ENCODE measurements around the gene PXDN.
"Not testable (repeated sequence)": the region's sequence is repeated elsewhere in the genome, so short reads cannot be mapped to it uniquely, and the experiment has no call there.

The PXDN gene

GRCh38 chr2:1736045-1736444 lies 8.3 kb downstream of the PXDN start:
- TF ChIP-seq ZFP30 (CRISPR knock-in tag; IDR thresholded peaks at IDR 0.05), result no peak
- no peak for ATAC-seq

DNA sequence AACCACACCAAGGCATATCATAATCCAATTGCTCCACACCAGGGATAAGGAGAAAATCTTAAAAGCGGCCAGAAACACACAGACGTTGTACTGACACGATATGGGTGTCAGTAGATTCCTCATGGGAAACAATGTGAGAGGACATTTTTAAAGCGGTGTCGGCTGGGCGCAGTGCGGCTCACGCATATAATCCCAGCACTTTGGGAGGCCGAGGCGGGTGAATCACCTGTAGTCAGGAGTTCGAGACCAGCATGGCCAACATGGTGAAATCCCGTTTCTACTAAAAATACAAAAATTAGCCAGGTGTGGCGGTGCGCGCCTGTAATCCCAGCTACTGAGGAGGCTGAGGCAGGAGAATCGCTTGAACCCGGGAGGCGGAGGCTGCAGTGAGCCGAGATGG lies 11.0 kb downstream of the PXDN start:
- not testable (repeated sequence) for ATAC-seq

GRCh38 chr2:1731963-1732768 lies 12.1 kb downstream of the PXDN start:
- ATAC-seq, result peak; percentile 68
- TF ChIP-seq CREB5 (CRISPR knock-in tag; IDR thresholded peaks at IDR 0.05; ENCODE audit: low read depth) (no peak; the same call in none of the 2 replicates), RARB (CRISPR knock-in tag; IDR thresholded peaks at IDR 0.05) (no peak), TSHZ2 (CRISPR knock-in tag; IDR thresholded peaks at IDR 0.05) (peak; percentile 87), ARNTL (CRISPR knock-in tag; IDR thresholded peaks at IDR 0.05; ENCODE audit: borderline replicate concordance, low read depth) (no peak; the same call in 1 of the 2 replicates), ZFP30 (CRISPR knock-in tag; IDR thresholded peaks at IDR 0.05) (no peak), TCF4 (CRISPR knock-in tag; IDR thresholded peaks at IDR 0.05; ENCODE audit: borderline replicate concordance) (peak; percentile 94), ZNF8 (CRISPR knock-in tag; IDR thresholded peaks at IDR 0.05) (no peak; the same call in 1 of the 2 replicates), SNAI2 (CRISPR knock-in tag; IDR thresholded peaks at IDR 0.05) (peak; percentile 71), ESRRG (CRISPR knock-in tag; IDR thresholded peaks at IDR 0.05) (0 out of 2 replicates have a peak, but pooled peaks have one; percentile 70), PPARA (CRISPR knock-in tag; IDR thresholded peaks at IDR 0.05; ENCODE audit: borderline replicate concordance) (no peak), ZC3H10 (CRISPR knock-in tag; IDR thresholded peaks at IDR 0.05) (no peak), ZFP3 (CRISPR knock-in tag; IDR thresholded peaks at IDR 0.05) (peak; percentile 62; the same call in 1 of the 2 replicates), ISL1 (CRISPR knock-in tag; IDR thresholded peaks at IDR 0.05) (peak; percentile 72), CSRNP3 (CRISPR knock-in tag; IDR thresholded peaks at IDR 0.05) (no peak), ZNF565 (CRISPR knock-in tag; conservative IDR thresholded peaks at IDR 0.05; ENCODE audit: low read depth) (peak; percentile 56; the same call in 1 of the 2 replicates), CSDC2 (CRISPR knock-in tag; IDR thresholded peaks at IDR 0.05) (0 out of 2 replicates have a peak, but pooled peaks have one; percentile 77), GLIS3 (CRISPR knock-in tag; IDR thresholded peaks at IDR 0.05) (no peak; the same call in 1 of the 2 replicates), TOX (CRISPR knock-in tag; IDR thresholded peaks at IDR 0.05; ENCODE audit: borderline replicate concordance) (no peak), PATZ1 (CRISPR knock-in tag; IDR thresholded peaks at IDR 0.05; ENCODE audit: borderline replicate concordance) (peak; percentile 54; the same call in 1 of the 2 replicates), OSR1 (CRISPR knock-in tag; IDR thresholded peaks at IDR 0.05) (no peak), BACH2 (CRISPR knock-in tag; IDR thresholded peaks at IDR 0.05; ENCODE audit: borderline replicate concordance) (no peak; the same call in 1 of the 2 replicates), ZNF70 (CRISPR knock-in tag; IDR thresholded peaks at IDR 0.05) (peak; percentile 71)
- TF ChIP-seq, protein P1, sequence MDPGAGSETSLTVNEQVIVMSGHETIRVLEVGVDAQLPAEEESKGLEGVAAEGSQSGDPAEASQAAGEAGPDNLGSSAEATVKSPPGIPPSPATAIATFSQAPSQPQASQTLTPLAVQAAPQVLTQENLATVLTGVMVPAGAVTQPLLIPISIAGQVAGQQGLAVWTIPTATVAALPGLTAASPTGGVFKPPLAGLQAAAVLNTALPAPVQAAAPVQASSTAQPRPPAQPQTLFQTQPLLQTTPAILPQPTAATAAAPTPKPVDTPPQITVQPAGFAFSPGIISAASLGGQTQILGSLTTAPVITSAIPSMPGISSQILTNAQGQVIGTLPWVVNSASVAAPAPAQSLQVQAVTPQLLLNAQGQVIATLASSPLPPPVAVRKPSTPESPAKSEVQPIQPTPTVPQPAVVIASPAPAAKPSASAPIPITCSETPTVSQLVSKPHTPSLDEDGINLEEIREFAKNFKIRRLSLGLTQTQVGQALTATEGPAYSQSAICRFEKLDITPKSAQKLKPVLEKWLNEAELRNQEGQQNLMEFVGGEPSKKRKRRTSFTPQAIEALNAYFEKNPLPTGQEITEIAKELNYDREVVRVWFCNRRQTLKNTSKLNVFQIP (CRISPR knock-in tag; IDR thresholded peaks at IDR 0.05; ENCODE audit: borderline replicate concordance, low read depth), result peak; percentile 65; the same call in 1 of the 2 replicates
